Measurements from ENCODE around the gene SDR9C7. TPM values are rescaled to one million over a fixed set of nuclear protein-coding genes. Genes with fewer than 3 reads are reported as not detected.

SDR9C7 gene
- total and polyA plus RNA-seq, 2 of the 8 experiments (the other 6 are each of a cell fraction or from before 2014, with no cell fraction given), result 0.11 TPM; not detected in 1

DNA sequence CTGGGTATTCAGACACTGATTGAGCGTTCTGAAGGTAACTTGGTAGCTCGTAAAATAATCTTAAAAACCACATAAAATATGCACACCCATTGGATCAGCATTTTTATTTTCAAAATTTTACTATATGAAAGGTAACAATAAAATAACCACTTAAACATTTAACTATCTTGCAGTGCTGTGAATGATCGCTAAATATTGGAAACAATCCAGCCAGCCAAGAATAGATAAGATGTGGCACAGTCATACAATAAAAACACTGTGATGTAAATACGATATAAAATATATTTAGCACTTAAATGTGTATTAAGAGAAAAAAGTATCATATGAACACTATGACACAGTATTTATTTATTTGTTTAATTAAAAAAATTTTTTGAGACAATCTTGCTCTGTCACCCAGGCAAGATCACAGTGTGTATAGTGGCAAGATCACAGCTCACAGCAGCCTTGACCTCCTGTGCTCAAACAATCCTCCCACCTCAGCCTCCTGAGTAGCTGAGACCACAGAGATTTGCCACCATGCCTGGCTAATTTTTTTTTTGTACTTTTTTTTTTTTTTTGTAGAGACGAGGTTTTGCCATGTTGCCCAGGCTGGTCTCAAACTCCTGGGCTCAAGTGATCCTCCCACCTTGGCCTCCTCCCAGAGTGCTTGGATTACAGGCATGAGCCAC, 39.4 kb downstream of the SDR9C7 start:
- no peak overlapping the region for H2BK5ac ChIP-seq (ENCODE audit: low read depth, low read length)
- no peaks in the 10 kb centered on the region for H3K79me2 ChIP-seq (ENCODE audit: control insufficient read depth in 1 of 2, insufficient read depth in 2 of 2, low read length in 2 of 2)
- no peak overlapping the region for H3K18ac ChIP-seq (ENCODE audit: extremely low read depth, low read length)
- H3K23ac ChIP-seq (ENCODE audit: insufficient read length), result no peak overlapping the region
- no peak overlapping the region for H2BK120ac ChIP-seq (replicated peaks; ENCODE audit: low read depth, low read length)
- H2BK12ac ChIP-seq (ENCODE audit: low read depth, low read length), result no peak overlapping the region
- no peak overlapping the region for H3K27ac ChIP-seq (ENCODE audit: low read depth, low read length)
- no peak overlapping the region for H3K56ac ChIP-seq (replicated peaks; ENCODE audit: insufficient read length, low read depth, low read length)
- H3K14ac ChIP-seq (ENCODE audit: insufficient read length), result no peak overlapping the region
- H3K4me3 ChIP-seq (ENCODE audit: extremely low read depth in 1 of 4, insufficient read depth in 2 of 4, low read depth in 3 of 4, low read length in 4 of 4), result no peak overlapping the region
- FAIRE-seq (no peak), DNase-seq (ENCODE audit: low read depth in 1 of 2, low spot score in 2 of 2) (no peak)
- H2BK15ac ChIP-seq (ENCODE audit: low read length), result no peak overlapping the region
- no peak overlapping the region for H4K91ac ChIP-seq (replicated peaks; ENCODE audit: insufficient read length, low read length)
- H3K27me3 ChIP-seq (replicated peaks in 1 of 4; ENCODE audit: control insufficient read depth in 3 of 4, extremely low read depth in 1 of 4, insufficient read depth in 3 of 4, low read length in 3 of 4), result no peaks in the 10 kb centered on the region
- no peak overlapping the region for H3K4ac ChIP-seq (replicated peaks; ENCODE audit: insufficient read length, low read depth, low read length)
- WGBS, 2 experiments (ENCODE audit: extremely low coverage in 1 of 2, insufficient coverage in 1 of 2, insufficient read length in 1 of 2, insufficient replicate concordance in 2 of 2, low coverage in 1 of 2, low lambda C conversion rate in 2 of 2, missing lambda C conversion rate in 1 of 2), result 73% methylated on average over 4 of the region's 5 CpGs; no CpG with 5 or more reads in 1 of the 2 experiments
- H2BK20ac ChIP-seq (ENCODE audit: low read length), result no peak overlapping the region
- no peak overlapping the region for H2AFZ ChIP-seq (ENCODE audit: low read length)
- H3K23me2 ChIP-seq (ENCODE audit: low read depth, low read length), result peaks cover 7% of the 10 kb centered on the region; the same call in 1 of the 2 replicates
- CTCF ChIA-PET (ENCODE audit: partially characterized antibody), result interaction anchor here (0.6 to 1.0 kb wide), 3 partner anchors 8 to 31 kb away, joined by 3 read pairs; no protein-coding TSS in a partner anchor
- H3K79me1 ChIP-seq (ENCODE audit: low read depth, low read length), result no peaks in the 10 kb centered on the region
- H3K4me1 ChIP-seq (replicated peaks in 1 of 4; ENCODE audit: control insufficient read depth in 3 of 4, insufficient read depth in 4 of 4, low read length in 3 of 4), result no peaks in the 10 kb centered on the region
- H2AK5ac ChIP-seq (ENCODE audit: low read depth, low read length), result no peak overlapping the region
- TF ChIP-seq EZH2 (IDR thresholded peaks at IDR 0.05; ENCODE audit: low read depth, low read length, severe bottlenecking), result no peak
- H3K4me2 ChIP-seq (ENCODE audit: insufficient read depth in 1 of 2, low read depth in 2 of 2, low read length in 2 of 2), result no peak overlapping the region
- POLR2A ChIA-PET (ENCODE audit: partially characterized antibody), result no interaction called here
- H4K5ac ChIP-seq (ENCODE audit: insufficient read length, low read depth, low read length), result no peak overlapping the region
- H3K9ac ChIP-seq (replicated peaks in 1 of 4; ENCODE audit: extremely low read depth in 1 of 4, low read depth in 3 of 4, low read length in 3 of 4), result no peak overlapping the region
- H4K8ac ChIP-seq (ENCODE audit: extremely low read depth, insufficient read depth, low read length), result no peak overlapping the region
- H3K9me3 ChIP-seq (ENCODE audit: insufficient read depth in 2 of 2, low read depth in 1 of 2, low read length in 1 of 2), result peaks cover 12% of the 10 kb centered on the region in 2 experiments; a peak in 3 of 4 replicates
- peaks cover 0 to 5% of the 10 kb centered on the region in 2 experiments for H4K20me1 ChIP-seq (replicated peaks in 1 of 2; ENCODE audit: control insufficient read depth in 1 of 2, insufficient read depth in 2 of 2, low read length in 2 of 2)
- H3K36me3 ChIP-seq (ENCODE audit: control insufficient read depth in 2 of 4, insufficient read depth in 4 of 4, low read length in 3 of 4), result no peaks in the 10 kb centered on the region; a peak in 1 of 8 replicates

All from H1 (cell line).